ENCODE measurements around the gene GNB3. TPM values are rescaled to one million over a fixed set of nuclear protein-coding genes. Genes with fewer than 3 reads are reported as not detected.
A peak's percentile ranks its signal among the peaks of the same experiment; 100 is the strongest.

The GNB3 gene
- total and polyA plus RNA-seq, 8 donors, result 0.87 to 11.1 (median 2.7) TPM; not detected in 1

- intact Hi-C loops (cut with DNase I; ENCODE audit: low total_unique reads), result no loop called here
- TF ChIP-seq EP300 (IDR thresholded peaks at IDR 0.05) (no peak), POLR2A (IDR thresholded peaks at IDR 0.05) (no peak), CTCF (IDR thresholded peaks at IDR 0.05) (no peak), POLR2AphosphoS5 (IDR thresholded peaks at IDR 0.05) (no peak)
- H3K27ac ChIP-seq, result no peak overlapping the region
- peaks cover 0 to 44% (median 37%) of the 10 kb centered on the region in 4 donors for H3K36me3 ChIP-seq
- peaks cover 0 to 34% (median 0%) of the 10 kb centered on the region in 3 donors for H3K27me3 ChIP-seq
- H3K4me3 ChIP-seq, result no peak overlapping the region
- H3K4me1 ChIP-seq, result peaks cover 12 to 39% (median 29%) of the 10 kb centered on the region in 4 donors
- WGBS, 5 donors, result 88 to 93% (median 89%) methylated on average over 12 of the region's 12 CpGs
- no peak for DNase-seq
- H3K9me3 ChIP-seq, result no peaks in the 10 kb centered on the region
Measured at GRCh38 chr12:6831450-6831995, 9.2 kb upstream of the GNB3 start.

- peaks cover 11 to 33% (median 25%) of the 10 kb centered on the region in 4 donors for H3K4me1 ChIP-seq
- 75 to 90% (median 85%) methylated on average over 4 of the region's 4 CpGs for WGBS, 5 donors
- H3K4me3 ChIP-seq, result no peak overlapping the region
- H3K9me3 ChIP-seq, result no peaks in the 10 kb centered on the region
- H3K27me3 ChIP-seq, result peaks cover 0 to 29% (median 0%) of the 10 kb centered on the region in 3 donors
- intact Hi-C loops (cut with DNase I; ENCODE audit: low total_unique reads), result no loop called here
- TF ChIP-seq POLR2A (IDR thresholded peaks at IDR 0.05), result no peak
- TF ChIP-seq POLR2AphosphoS5 (IDR thresholded peaks at IDR 0.05), result no peak
- TF ChIP-seq EP300 (IDR thresholded peaks at IDR 0.05), result no peak
- TF ChIP-seq CTCF (IDR thresholded peaks at IDR 0.05), result no peak
- no peak for DNase-seq
- no peak overlapping the region for H3K27ac ChIP-seq
- peaks cover 0 to 50% (median 43%) of the 10 kb centered on the region in 4 donors for H3K36me3 ChIP-seq
Measured at GRCh38 chr12:6832125-6832524, 8.6 kb upstream of the GNB3 start.

DNA sequence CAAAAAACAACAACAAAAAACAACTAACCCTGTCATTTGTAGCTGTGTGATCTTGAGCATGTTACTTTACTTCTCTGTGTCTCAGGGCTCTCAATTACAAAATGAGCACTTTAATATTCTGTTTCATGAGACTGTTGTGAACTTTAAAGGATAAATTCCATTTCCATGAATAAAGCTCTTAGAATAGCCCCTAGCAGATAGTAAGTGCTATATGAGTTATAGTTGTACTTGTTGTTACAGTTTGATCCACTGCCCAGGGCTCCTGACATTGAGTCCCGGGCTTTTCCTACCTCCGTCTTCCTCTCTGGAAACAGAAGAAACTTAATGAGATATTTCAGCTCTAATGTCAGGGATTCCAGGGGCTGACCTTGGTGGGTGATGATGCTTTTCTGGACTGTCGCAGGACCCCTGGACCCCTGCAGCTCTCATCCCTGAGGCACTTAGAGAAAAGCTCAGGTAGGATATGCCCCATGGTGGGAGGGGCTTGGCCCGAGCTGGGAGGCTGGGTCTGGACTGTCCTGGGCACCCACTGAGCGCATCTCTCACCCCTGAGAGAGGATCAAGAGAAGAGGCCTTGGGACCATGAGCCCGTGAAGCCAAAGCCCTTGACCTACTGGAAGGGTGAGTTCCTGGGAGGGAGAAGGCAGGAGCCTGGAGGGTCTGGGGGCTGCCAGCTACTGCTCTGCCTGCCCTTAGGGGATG is 7.4 kb upstream of the GNB3 start:
- peaks cover 0 to 62% (median 55%) of the 10 kb centered on the region in 4 donors for H3K36me3 ChIP-seq
- DNase-seq, result no peak
- no peak overlapping the region for H3K4me3 ChIP-seq
- H3K27ac ChIP-seq, result peak overlapping the region in 1 of 5 donors; percentile 9
- peaks cover 7 to 21% (median 14%) of the 10 kb centered on the region in 4 donors for H3K4me1 ChIP-seq
- H3K27me3 ChIP-seq, result peaks cover 0 to 17% (median 0%) of the 10 kb centered on the region in 3 donors
- no peak for TF ChIP-seq EP300 (IDR thresholded peaks at IDR 0.05)
- TF ChIP-seq POLR2A (IDR thresholded peaks at IDR 0.05), result no peak
- TF ChIP-seq CTCF (IDR thresholded peaks at IDR 0.05), result no peak
- TF ChIP-seq POLR2AphosphoS5 (IDR thresholded peaks at IDR 0.05), result no peak
- 85 to 88% (median 85%) methylated on average over 6 of the region's 6 CpGs for WGBS, 5 donors
- intact Hi-C loops (cut with DNase I; ENCODE audit: low total_unique reads), result no loop called here
- no peaks in the 10 kb centered on the region for H3K9me3 ChIP-seq

GRCh38 chr12:6834254-6834653 is 6.5 kb upstream of the GNB3 start:
- 58 to 92% (median 67%) methylated on average over 1 of the region's 1 CpG for WGBS, 5 donors
- TF ChIP-seq POLR2A (IDR thresholded peaks at IDR 0.05) (no peak), POLR2AphosphoS5 (IDR thresholded peaks at IDR 0.05) (no peak), CTCF (IDR thresholded peaks at IDR 0.05) (no peak)
- H3K9me3 ChIP-seq, result no peaks in the 10 kb centered on the region
- H3K36me3 ChIP-seq, result peaks cover 0 to 71% (median 64%) of the 10 kb centered on the region in 4 donors
- no peak overlapping the region for H3K4me3 ChIP-seq
- no peak overlapping the region for H3K27ac ChIP-seq
- intact Hi-C loops (cut with DNase I; ENCODE audit: low total_unique reads), result no loop called here
- no peak for DNase-seq
- H3K27me3 ChIP-seq, result peaks cover 0 to 8% (median 0%) of the 10 kb centered on the region in 3 donors
- H3K4me1 ChIP-seq, result peaks cover 6 to 14% (median 9%) of the 10 kb centered on the region in 4 donors

Data from stomach (tissue), 9 donors.